ES-I3 (cell line): ENCODE results near the gene ELL.
A peak's percentile ranks its signal among the peaks of the same experiment; 100 is the strongest.

ENCODE experiments used
- H3K36me3 ChIP-seq: 2 replicates; pipeline ENCODE4 v1.6.1; 2013; ENCODE audit warnings: mild to moderate bottlenecking, low read length, control low read depth, moderate library complexity; ENCODE audit not compliant: insufficient read depth
- H3K4me1 ChIP-seq: 2 replicates; pipeline ENCODE4 v1.6.1; 2013; ENCODE audit warnings: mild to moderate bottlenecking, control low read depth, low read length; ENCODE audit not compliant: insufficient read depth
- H3K9ac ChIP-seq: 2 replicates; pipeline ENCODE4 v1.6.1; 2013; ENCODE audit warnings: low read depth, mild to moderate bottlenecking, low read length, moderate library complexity
- H3K9me3 ChIP-seq: 2 replicates; pipeline ENCODE4 v1.6.1; 2013; ENCODE audit warnings: mild to moderate bottlenecking, low read length, moderate library complexity; ENCODE audit not compliant: control insufficient read depth, insufficient read depth

Gene ELL

DNA sequence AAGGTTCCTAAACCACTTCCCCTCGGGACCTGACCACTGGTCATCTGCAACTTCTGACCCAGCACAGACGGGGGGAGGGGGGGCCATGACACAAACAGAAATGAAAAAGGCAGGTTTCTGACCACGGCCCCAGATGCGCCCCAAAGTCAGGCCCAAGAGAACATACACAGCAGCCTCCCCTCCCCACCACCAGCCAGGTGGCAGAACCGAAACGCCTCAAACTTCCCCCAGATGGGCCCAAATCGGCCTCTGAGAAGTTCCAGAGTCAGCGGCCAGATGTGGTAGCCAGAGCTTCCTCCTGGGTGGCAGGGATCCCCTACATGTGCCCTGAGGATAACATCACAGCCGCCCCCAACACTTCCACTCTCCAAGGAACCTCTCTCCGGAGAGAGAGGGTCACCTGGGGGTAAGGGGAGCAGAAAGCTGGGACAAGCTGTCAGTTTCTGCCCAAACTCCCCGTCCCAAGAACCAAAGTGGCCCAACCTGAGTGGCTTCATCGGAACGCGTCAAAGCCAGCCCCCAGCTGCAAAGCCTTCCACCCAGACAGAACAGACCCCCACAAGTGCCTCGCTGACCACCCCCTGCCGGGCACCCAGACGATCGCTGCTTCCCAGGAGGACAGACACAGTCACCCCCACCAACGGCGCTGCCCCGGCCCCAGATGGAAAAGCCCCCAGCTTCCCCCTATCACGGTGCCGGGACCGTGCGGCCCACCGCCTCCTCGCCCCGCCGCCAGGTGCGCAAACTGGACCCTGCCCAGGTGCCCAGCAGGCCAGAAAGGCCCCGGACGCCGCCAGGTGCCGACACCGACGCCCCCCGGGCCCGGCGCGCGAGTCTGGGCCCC is 800 bp downstream of the ELL start:
- no peaks in the 10 kb centered on the region for H3K36me3 ChIP-seq
- H3K9ac ChIP-seq, result peak overlapping the region; percentile 75
- peaks cover 3% of the 10 kb centered on the region; the same call in 1 of the 2 replicates for H3K4me1 ChIP-seq
- H3K9me3 ChIP-seq, result no peaks in the 10 kb centered on the region

DNA sequence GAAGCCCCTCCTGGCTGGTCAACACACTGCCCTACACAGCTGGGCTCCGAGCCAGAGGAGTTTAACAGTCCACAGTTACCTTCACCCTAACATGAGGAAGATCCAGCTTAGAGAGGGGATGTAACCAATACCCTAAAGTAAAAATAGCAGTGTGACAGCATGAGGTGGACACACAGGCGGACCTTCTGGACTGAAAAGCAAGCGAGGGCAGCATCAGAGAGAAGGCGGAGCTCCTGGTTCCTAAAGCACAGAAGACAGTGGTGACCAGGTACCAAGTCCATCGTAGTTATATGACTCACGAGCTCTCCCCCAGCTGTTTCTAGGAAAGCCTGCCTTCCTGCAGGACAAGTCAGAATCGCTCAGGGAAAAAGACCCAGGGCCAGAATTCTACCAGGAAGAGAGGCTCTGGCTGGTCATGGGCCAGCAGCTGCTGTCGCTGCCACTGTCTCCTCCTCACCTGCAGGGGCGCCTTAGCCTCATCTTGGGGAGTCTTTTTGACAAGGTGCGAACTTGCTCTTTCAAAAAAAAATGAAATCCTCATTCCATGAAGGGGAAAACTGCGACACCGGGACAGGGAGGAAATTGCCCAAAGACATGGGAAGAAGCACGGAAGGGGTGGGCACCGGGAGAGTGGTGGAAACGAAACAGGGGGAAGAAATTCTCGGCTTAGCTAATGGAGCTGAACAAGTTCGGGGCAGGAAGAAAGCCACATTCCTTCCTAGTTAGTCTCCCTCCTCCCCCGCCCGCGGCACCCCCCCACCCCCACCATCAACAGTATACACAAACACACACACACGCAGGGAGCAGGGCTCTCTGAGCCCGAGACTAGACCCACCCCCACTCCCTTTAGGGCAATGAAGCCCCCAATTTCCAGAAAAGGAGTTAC is 1.7 kb downstream of the ELL start:
- H3K4me1 ChIP-seq, result peaks cover 5% of the 10 kb centered on the region; the same call in 1 of the 2 replicates
- no peaks in the 10 kb centered on the region for H3K9me3 ChIP-seq
- peak overlapping the region; percentile 75 for H3K9ac ChIP-seq
- no peaks in the 10 kb centered on the region for H3K36me3 ChIP-seq

DNA sequence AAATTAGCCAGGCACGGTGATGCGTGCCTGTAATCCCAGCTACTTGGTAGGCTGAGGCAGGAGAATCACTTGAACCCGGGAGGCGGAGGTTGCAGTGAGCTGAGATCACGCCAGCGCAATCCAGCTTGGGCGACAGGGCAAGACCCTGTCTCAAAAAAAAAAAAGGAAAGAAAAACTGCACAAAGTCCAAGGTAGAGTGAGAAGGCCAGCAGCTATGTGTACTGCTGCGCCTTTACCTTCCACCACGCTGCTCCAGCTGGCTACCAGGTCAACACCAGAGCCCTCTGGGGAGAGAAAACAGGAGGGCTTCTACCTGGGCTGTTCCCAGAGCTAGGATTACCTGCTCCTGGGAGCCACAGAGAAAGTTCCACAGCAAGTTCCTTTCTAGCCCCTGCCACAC is 3.2 kb downstream of the ELL start:
- H3K9me3 ChIP-seq, result no peaks in the 10 kb centered on the region
- no peaks in the 10 kb centered on the region for H3K36me3 ChIP-seq
- H3K9ac ChIP-seq, result no peak overlapping the region
- peaks cover 12% of the 10 kb centered on the region; the same call in 1 of the 2 replicates for H3K4me1 ChIP-seq

DNA sequence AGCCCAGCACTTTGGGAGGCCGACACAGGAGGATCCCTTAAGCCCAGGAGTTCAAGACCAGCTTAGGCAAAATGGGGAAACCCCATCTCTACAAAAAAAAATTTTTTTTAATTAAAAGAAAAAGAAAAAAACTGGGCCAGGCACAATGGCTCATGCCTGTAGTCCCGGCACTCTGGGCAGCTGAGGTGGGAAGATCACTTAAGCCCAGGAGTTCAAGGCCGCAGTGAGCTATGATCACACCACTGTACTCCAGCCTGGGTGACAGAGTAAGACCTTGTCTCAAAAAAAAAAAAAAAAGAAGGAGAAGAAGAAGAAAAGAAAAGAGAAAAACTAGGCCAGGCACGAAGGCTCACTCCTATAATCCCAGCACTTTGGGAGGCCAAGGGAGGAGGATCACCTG is 4.3 kb downstream of the ELL start:
- H3K36me3 ChIP-seq, result no peaks in the 10 kb centered on the region
- H3K4me1 ChIP-seq, result peaks cover 12% of the 10 kb centered on the region; the same call in 1 of the 2 replicates
- no peak overlapping the region for H3K9ac ChIP-seq
- no peaks in the 10 kb centered on the region for H3K9me3 ChIP-seq

DNA sequence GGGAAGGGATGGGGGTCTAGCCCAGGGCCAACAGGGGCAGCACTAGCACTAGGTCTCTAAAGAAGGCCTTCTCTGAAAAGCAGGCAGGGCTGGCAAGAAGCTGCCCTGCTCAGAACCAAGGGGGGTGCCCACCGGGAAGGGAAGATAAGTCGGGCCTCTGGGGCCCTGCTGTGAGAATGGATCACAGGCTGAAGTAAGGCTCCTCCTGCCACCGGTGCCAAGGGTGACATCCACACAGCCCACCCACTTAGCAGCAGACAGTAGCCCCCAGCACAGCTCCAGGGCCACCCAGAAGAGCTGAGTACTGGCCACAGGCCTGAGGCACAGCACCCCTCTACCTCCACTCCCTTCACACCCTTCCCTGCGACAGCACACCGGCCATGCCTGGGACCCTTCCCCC is 5.9 kb downstream of the ELL start:
- Histone ChIP-seq H3K36me3 (no peaks in the 10 kb centered on the region), H3K4me1 (peaks cover 12% of the 10 kb centered on the region; the same call in 1 of the 2 replicates), H3K9me3 (no peaks in the 10 kb centered on the region), H3K9ac (no peak overlapping the region)

DNA sequence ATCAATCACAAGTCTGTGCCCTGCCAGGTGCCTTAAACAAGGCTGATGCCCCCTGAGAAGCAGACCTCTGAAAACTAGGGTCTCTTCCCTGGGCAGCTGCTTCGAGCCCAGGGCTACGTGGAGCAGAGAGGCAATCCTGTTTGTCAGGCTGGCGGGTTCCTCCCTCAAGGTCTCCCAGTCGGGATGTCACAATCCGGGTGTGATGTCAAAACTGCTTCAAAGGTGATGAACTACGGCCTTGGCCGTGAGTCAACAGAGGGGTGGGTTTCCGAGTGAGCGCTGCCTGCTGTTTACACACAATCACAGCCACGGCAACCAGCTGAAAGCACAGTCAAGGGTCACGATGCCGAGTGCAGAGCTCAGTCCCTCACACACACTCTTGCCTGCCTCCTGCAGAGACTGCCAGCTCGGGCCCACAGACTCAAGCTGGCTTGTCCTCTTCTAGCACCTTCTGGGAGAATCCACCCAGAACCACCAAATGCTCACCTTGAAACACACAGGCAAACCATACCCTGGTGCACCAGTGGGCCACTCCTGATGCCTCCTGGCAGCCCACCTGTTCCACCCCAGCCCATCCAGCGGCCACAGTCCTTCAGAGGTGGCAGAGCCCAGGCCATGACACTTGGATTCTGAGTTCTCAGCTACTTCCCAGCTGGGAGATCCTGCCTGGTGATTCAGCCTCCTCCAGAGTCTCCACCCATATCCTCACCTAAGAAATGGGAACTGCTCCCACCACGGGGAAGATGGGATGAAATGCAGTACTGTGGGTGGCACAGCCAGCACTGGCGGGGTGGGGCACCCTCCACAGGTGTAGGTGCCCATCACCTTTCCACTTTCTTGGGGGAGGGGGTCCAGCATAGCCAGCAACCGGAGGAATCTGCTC is 6.8 kb downstream of the ELL start:
- H3K9me3 ChIP-seq, result no peaks in the 10 kb centered on the region
- H3K4me1 ChIP-seq, result peaks cover 12% of the 10 kb centered on the region; the same call in 1 of the 2 replicates
- no peaks in the 10 kb centered on the region for H3K36me3 ChIP-seq
- no peak overlapping the region for H3K9ac ChIP-seq

DNA sequence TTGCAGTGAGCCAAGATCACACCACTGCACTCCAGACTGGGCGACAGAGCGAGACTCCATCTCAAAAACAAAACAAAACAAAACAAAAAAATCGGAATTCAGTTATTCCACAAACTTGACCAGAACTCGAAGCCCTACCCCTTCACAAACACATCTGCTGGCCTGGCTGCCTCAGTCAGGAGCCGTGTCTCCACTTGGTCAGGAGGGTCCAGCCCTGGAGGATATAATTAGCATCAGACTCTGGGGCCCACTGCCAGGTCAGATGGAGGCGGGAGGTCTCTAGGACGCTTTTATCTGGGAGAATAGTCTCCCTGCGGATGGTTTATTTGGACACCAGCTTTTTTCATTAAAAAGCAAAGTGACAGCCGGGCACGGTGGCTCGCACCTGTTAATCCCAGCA is 8.0 kb downstream of the ELL start:
- Histone ChIP-seq H3K36me3 (no peaks in the 10 kb centered on the region), H3K9me3 (no peaks in the 10 kb centered on the region), H3K4me1 (peaks cover 9% of the 10 kb centered on the region; the same call in 1 of the 2 replicates), H3K9ac (no peak overlapping the region)

DNA sequence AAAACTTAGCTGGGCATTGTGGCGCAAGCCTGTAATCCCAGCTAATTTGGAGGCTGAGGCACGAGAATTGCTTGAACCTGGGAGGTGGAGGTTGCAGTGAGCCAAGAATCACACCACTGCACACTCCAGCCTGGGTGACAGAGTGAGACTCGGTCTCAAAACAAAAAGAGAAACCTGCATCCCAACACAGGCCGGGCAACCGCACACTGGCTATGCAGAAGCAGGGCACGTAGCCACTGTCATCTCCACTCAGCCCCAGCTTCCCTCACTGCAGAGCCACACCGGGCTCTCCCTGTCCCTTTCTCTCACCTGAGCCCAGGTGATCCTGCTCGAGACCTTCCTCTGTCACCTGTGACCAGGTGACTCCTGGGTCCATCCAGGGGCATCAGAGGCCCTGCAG is 11.7 kb downstream of the ELL start:
- Histone ChIP-seq H3K9ac (no peak overlapping the region), H3K4me1 (peaks cover 11% of the 10 kb centered on the region; the same call in 1 of the 2 replicates), H3K9me3 (no peaks in the 10 kb centered on the region), H3K36me3 (no peaks in the 10 kb centered on the region; the same call in 1 of the 2 replicates)

DNA sequence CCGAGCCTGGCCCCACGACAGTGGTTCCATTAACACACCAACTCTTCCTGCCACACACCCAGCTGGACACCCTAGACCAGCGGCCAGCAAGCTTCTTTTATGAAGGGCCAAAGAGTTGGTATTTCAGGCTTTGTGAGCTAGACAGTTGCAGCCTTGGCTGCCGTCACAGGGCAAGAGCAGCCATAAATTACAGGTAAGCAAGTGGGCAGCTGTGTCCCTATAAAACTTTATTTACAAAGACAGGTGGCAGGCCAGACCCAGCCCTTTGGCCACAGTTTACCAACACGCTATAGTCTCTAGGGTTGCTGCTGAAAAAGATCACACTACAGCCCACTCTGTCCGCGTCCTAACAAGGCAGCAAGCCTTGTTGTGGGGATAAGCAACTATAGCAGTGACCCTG is 13.3 kb downstream of the ELL start:
- Histone ChIP-seq H3K4me1 (peaks cover 4% of the 10 kb centered on the region; the same call in 1 of the 2 replicates), H3K9me3 (no peaks in the 10 kb centered on the region), H3K9ac (no peak overlapping the region), H3K36me3 (no peaks in the 10 kb centered on the region; the same call in 1 of the 2 replicates)

DNA sequence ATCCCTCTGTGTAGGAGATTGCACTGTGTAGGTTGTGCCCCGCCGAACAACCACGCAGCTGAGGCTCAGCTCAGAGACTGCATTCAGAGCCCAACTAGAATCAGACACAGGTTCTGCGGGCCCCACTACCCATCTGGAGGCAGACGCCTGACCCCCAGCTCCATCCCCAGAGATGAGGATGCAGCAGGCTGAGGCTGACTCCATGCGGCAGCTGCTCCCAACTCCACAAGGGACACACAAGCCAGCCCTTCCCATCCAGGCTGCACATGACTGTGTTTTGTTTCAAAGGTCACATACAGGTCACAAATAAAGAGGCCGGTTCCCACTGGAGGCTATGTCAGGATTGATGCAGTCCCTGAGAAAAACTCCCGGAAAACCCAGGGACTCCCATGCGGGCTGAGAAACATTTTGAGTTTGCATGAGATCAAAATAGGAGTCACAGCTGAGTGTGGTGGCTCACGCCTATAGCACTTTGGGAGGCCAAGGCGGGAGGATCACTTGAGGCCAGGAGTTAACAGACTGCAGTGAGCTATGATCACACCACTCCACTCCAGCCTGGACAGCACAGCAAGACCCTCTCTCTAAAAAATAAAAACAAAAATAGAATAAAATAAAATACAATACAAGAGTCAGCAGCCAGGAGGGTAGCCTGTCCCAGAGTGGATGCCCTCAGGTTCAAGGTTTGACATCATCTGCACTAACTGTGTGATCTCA is 14.0 kb downstream of the ELL start:
- no peaks in the 10 kb centered on the region for H3K9me3 ChIP-seq
- H3K36me3 ChIP-seq, result no peaks in the 10 kb centered on the region; the same call in 1 of the 2 replicates
- H3K4me1 ChIP-seq, result peaks cover 4% of the 10 kb centered on the region; the same call in 1 of the 2 replicates
- H3K9ac ChIP-seq, result no peak overlapping the region

DNA sequence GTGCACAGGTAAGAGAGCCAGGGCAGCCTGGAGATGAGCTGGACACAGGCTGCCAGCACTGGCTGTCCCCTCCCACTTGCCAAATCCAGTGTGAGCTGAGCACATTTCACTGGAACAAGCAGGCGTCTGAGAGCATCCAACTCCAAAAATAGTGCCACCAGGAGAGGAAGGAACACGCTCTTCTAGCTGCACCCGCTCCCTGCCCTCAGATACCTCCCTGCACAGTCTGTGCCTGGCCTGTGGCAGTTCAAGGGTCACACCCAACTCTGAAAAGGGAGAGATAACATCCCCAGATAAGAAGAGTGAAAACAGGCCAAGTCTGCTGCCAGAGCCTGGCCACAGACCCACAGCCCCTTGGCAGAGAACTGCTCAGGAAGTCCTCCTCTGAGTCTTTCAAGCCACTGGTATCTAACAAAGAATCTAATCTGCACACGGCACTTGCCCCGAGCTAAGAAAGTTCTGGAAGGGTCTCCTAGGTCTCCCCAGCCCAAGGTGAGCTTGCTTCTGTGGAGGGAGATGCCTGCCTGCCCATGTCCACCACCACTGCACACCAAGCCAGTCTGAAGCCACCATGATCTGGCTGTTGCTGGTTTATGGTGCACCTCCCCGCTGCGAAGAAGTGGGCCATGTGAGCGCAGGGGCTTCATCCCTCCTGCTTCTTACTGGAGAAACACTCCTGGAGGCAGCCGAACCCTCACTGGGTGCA is 14.7 kb downstream of the ELL start:
- peaks cover 4% of the 10 kb centered on the region; the same call in 1 of the 2 replicates for H3K4me1 ChIP-seq
- no peak overlapping the region for H3K9ac ChIP-seq
- H3K9me3 ChIP-seq, result no peaks in the 10 kb centered on the region
- no peaks in the 10 kb centered on the region; the same call in 1 of the 2 replicates for H3K36me3 ChIP-seq

DNA sequence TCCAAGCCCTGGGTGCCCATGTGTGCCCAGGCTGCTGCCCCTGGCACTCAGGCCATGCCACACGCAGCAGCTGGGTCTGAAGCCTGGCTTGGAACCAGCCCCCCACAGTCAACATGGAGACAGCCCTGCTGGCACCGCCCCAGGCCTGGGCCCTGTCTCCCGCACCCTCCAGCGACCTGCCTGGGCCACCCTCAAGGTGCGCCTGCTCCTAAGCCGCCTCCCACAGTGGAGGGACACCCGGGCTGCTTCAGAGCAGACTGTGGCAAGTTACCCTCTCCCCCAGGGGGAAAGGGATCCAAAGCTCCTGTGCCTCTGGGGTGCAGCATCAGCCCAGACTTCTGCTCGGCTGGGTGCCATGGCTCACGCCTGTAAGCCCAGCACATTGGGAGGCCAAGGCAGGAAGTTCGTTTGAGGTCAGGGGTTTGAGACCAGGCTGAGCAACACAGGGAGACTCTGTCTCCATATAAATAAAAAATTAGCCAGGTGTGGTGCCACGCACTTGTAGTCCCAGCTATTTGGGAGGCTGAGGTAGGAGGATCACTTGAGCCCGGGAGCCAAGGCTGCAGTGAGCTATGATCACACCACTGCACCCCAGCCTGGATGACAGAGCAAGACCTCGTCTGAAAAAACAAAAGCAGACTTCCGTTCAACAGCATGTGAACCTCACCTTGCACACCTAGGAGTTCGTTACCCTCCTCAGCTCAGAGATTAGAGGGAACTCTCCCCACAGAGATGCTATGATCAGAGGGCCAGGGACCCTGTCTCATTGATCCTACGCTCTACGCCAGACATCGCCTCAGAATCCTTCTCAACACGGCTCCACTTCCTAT is 15.6 kb downstream of the ELL start:
- Histone ChIP-seq H3K36me3 (no peaks in the 10 kb centered on the region; the same call in 1 of the 2 replicates), H3K4me1 (peaks cover 4% of the 10 kb centered on the region; the same call in 1 of the 2 replicates), H3K9ac (no peak overlapping the region), H3K9me3 (no peaks in the 10 kb centered on the region)
